Measurements from ENCODE around the gene HAUS3.

The HAUS3 gene

DNA sequence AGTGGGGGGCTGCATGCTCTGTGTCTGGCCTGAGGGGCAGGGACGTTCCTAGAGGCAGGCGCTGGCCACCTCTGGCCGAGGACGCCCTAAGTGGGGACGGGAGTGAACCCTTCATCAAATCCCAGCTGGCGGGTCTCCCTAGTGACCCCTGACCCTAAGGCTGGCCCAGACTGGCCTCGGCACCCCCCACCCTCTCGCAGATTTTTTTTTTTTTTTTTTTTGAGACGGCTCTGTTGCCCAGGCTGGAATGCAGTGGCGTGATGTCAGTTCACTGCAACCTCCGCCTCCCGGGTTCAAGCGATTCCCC, 21.0 kb upstream of the HAUS3 start:
- no peak for DNase-seq

DNA sequence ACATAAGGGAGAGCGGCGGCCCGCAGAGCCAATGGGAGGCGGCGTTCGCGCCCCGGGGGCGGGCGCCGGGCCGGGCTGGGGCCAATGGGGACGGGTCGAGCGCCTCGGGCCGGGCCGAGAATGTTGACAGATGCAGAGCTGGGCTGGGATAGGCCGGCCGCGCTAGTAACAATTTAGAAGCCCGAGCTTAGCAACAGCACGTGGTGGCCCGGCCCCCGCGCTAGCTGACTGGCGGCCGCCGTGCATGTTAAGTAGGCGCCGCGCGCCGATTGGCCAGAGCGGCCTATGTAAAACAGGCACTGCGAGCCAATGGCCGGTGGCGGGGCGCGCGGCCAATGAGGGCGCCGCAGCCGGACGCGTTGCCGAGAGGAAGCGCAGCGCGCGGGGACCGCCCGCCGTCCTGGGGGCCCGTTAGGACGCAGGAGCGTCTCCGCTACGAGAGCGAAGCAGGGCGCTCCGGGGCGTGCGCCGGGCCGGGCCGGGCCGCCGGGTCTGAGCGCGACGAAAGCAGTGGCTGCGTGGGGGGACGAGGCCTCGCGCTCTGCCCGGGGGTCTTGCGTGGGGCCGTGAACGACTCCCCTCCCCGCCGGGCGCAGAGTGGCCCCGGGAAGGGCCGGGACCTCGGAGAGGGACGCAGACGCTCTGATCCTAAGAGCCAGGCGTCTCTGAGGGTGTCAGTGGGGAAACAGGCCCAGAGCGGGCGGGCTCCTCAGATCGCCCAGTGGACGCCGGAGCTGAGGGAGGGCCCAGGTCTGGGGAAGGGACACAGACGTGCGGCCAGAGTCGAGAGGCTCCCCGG, 20.4 kb upstream of the HAUS3 start:
- peak; percentile 97 for DNase-seq

DNA sequence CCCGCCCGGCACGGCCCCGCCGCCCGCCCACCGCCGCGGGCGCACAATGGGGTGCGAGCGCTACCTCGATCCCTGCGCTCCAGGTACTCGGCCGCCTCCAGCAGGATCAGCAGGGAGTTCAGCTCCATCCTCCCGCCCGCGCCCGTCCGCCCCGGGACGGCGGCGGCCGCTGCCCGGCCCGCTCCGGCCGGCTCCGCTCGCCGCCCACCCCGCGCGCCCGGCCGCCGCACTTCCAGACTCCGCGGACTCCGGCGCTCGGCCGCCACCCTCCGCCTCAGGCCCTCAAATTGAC, 19.9 kb upstream of the HAUS3 start, which contains the start of gene MXD4:
Gene MXD4 (minus strand): TSS at position 257 of the 292 bp plus-strand sequence. CDS start 129 bp downstream, at position 128.
- DNase-seq: no peak

DNA sequence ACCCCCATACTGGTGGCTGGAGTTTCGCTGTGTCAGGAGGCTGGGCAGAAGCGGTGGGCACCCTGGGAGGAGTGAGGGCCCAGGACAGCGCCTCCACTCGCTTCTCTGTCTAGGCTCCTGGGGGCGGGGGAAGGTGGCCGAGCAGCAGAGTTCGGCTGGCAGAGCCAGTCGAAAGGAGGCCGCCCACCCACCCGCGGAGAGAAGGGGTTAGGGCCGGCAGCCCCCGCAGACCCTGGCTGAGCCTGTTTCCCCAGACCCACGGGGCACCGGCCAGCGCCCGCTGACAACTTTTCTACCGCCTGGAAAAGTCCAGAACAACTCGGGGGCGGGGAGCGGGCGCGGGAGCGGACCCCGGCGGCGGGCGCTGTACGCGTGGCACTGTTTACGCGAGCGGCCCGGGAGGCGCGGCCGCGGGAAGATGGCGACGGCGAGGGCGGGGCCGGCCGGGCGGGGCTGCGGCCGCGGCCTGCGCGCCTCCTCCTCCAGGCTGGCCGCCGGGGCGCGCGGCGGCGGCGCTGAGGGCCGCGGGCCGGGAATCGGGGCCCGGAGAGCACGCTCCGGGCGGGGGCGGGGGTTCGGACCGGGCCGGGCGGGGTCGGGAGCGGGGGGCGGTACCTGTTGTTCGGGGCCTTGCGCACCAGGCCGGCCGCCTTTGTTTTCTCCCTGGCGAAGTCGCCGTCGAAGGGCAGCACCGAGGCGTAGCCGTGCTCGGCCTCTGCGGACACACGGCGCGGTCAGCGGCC, 19.4 kb upstream of the HAUS3 start:
- DNase-seq: peak; percentile 42

DNA sequence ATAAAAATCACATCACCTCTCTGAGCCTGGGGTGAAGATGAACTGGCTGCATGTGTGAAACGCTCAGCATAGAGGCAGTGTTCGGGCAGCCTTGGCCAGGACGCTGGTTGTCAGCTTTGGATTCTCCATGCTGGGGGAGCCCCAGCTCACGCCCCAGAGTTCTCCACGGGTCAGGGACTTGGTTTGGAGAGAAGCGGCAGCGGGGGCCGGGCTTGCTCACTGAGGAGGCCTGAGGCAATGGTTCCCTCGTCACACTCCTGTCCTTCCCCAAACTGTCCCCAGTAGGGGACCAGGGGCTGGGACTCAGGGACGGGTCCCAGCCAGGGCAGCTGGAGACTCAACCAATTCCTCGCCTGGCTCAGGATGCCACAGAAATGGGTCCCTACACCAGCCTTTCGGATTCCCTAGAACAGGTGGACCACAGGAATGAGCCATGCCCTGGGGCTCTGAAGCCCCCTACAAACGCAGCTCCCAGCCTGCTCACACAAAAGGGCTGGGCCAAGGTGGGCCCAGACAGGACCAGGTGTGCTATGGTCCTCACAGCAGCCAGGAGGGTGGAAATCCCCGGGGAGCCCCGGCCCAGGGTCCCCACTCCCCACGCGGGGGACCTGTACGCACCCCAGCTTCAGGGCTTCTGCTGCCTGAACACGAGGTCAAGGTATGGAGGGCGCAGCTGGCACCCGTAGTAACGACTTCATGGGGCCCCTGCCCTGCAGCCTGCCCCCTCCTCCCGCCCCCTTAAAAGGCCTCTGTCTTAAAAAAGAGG, 18.6 kb upstream of the HAUS3 start:
- DNase-seq: no peak

DNA sequence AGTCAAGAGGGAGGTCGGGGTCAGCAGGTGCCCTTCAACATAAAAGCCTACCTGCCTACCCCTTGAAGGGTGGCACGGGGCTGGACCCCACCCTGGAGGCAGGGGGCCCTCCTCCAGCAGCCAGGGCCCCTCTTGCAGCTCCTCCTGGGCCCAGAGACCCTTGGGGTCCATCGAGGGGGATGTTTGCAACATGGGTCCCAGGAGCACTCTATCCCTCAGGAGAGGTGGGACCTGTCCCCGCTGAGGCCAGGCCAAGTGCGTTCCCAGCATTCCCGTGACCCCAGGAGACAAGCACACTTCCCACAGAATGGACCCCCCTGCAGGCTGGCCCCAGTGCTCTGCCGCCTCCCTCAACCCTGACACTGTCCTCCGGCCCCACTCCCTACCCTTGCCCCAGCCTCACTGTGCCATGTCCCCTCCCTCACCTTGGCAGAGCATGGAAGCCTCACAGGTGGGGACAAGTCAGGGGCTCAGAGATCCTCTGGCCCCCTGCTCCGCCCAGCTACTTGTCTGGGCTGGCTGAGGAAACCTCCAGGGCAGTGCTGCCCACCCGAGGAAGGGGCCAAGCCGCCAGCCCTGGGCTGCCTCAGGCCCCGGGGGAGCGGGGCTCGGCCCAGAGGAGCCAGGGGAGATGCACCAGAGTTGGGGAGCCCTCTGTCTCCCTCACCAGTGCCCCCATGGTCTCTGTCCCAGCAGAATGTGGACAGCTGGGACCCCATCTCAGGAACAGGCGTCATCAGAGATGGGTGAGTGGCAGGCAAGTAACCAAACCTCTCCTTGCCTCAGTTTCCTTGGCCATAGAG, 17.8 kb upstream of the HAUS3 start:
- no peak for DNase-seq

DNA sequence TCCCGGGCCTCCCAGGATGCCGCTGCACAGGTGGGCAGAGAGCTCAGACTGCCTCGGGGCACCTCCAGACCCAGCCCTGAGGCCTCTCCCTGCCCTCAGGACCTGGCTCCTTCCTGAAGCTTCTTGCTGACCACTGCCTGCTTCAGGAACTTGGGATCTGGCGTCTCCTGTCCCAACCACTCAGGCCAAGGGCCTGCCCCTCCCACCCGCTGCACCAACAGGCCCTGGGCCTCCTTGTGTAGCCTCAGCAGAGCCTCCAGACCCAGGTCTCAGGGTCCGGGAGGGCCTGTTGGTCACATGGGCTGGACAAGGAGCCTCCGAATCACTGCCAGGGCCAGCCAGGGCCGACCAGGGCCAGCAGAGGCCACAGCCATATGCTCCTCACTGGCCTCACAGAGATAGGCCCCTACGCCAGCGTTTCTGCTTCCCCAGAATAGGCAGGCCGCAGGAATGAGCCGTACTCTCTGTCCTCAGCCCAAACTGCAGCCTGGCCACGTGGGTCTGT, 17.2 kb upstream of the HAUS3 start:
- DNase-seq: no peak

DNA sequence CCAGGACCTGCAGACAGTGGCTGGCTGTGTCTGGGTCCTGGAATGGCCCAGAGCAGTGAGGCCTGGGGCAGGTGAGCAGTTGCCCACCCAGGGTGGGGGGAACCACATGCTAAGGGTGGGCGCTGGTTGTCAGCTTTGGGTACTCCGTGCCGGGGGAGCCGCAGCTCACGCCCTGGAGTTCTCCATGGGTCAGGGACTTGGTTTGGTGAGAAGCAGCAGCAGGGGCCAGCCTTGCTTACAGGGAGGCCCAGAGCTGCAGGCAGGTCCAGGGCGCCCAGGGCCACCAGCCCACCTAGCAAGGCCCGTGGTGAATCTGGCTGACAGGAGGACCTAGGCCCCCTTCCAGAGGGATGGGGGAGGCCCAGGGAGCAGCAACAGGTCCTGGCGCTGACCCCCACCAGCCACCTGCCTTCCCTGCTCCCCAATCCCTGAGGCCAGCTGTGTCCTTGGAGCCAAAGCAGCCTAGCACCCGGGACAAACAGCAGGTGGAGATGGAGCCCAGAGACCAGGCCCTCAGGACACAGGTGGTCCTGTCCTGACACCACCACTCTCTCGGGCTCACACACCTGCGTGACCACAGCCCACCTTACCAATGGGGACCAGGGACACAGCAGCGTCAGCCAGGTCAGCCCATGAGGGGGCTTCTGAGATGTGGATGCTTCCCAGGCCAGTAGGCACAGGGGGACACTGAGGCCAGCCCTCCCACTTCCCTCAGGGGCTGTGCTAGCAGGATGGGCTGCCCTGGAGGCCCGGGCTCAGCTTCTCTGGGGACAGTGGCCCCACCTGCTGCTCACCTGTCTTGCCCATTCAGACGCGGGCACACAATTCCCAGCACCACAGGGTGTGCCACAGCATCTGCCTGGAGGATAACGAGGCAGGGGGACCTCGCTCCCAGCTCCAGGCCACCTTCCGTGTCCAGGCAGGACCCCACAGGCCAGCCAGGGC, 16.4 kb upstream of the HAUS3 start:
- peak; percentile 1 for DNase-seq

DNA sequence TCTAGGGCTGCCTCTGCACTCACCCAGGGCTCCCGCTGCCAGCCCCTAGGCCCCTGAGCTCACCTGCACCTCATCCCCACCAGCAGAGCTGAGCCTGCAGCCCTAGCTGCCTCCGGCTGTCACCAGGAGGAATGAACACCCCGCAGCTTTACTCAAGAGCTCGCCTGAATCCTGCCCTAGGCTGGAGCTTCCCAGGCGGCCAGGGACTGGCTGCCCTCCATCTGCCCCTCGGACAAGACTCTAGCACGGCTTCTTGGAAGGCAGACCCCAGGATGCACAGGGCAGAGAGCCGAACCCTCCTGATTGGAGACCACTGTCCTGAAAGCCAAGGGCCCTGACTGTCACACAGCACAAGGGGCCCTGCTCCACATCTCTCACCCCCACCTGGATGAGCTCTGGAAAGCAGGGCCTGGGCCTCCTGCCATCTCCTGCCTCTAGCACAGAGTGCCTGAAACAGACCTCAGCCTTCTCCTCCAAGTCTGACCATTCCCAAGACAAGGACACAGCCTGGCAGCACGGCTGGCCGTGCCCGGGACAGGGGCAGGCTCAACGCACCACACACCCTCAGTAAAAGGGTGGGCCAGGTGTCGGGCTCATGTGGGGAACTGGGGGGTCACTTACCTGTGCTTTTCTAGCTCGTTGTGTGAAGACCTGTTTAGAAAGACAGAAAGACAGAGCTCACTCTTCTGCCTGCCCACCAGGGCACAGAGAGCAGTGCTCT, 15.6 kb upstream of the HAUS3 start:
- DNase-seq: no peak

DNA sequence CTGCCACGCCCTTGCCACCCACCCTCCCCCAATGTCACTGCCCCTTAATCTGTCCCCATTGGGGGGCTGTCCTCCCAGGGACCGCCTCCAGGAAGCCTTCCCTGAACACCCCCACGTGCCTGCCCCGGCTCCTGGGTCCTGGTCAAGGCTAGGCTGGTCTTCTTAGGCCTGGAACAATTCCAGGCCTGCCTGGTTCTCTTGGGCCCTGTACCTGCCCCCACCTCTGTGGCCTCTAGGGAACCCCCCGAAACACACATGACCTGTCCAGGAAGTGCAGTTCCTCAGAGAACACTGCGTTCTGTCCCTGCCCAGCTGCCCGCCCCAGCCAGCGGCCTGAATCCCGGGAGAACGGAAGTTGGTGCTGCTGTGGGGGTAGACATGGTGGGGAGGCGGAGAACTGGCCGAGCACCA, 14.9 kb upstream of the HAUS3 start:
- peak; percentile 1 for DNase-seq

DNA sequence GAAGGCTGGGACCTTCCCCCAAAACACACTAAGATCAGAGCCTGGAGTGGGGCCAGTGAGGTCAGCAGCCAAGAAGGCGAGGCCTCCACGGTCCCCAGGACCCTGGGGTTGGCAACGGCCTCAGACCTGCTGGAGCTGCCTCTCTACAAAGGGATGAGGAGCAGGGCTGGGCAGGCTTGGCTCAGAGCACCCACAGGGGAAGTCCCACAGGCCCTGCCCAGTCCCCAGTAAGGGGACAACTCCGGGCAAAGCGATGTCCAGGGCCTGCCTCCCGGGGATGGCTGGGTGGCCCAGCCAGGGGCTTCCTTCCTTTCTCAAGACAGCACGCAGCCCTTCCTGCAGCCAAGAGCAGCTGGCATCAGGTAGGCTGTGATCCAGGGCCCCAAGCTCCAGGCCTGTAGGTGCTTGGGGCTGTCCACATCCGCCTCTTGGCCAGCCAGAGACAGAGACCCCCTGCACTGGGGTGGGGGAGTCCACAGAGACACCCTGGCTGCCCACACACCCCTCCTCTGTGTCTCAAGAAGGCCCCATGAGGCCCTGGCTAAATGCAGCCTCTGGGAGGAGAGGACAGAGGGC, 14.3 kb upstream of the HAUS3 start:
- peak; percentile 1 for DNase-seq

DNA sequence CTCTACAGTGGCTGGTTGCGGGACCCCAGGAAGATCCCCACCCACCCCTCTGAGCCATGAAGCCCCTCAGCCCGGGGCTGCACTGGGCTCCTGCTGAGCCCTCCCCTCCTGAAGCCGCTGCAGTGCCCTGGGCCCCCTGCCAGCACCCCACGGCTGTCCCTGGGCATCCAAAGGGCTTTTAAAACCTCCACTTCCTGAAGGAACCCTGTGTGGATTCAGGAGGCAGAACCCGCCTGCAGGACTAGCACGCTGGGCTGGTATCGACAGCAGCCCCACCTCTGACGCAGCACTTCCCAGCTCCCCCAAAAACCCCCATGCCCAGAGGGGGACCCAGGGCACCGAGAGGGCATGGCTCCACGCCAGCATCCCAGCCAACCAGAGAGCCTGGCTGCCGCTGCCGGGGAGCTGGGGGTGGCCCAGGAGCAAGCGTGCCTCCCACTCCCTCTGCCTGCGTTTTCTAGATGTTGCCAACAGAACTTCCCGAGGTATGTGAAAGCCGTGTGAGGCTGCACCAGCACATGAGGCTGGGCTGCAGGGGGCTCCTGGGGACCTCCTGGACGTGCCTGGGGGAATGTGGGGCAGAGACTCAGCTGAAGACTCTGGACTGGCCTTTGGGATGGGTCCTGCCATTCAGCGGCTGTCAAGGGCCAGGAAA, 13.7 kb upstream of the HAUS3 start:
- no peak for DNase-seq

DNA sequence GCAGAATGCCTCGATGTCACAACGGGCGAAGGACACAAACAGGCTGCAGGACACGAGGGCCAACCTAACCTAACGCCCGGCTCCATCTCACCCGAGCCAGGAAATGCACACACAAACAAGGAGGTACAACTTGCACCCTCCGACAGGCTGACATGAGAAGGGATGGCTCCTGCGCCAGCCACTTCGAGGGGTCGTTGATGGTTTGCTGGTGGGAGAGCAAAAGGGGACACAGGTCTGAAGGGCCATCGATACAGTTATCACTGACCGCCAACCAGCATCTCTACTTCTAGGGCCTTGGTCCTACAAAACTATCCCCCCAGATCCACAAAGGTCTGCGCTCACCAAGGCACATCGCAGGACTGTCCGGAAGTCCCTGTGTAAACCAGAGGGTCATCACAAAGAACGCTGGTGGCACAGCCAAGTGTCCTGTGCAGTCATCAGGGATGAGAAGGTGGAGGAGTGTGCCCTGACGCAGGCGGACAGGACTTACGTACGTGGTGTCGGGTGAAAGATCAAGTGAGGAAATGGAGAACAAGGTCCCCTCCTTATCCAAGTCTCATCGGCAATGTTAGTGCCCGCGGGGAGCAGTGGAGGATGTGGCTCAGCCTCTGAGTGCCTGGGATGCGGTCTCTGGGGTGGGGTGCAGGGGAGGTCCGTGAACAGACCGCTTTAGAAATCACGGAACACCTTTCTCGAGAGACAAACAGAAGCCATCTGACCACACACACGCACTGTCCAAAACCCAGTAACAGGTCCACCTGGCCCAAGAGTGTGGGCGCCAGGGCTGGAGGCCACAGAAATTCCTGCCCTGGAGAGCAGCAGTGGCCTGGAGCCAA, 13.0 kb upstream of the HAUS3 start:
- peak; percentile 1 for DNase-seq

DNA sequence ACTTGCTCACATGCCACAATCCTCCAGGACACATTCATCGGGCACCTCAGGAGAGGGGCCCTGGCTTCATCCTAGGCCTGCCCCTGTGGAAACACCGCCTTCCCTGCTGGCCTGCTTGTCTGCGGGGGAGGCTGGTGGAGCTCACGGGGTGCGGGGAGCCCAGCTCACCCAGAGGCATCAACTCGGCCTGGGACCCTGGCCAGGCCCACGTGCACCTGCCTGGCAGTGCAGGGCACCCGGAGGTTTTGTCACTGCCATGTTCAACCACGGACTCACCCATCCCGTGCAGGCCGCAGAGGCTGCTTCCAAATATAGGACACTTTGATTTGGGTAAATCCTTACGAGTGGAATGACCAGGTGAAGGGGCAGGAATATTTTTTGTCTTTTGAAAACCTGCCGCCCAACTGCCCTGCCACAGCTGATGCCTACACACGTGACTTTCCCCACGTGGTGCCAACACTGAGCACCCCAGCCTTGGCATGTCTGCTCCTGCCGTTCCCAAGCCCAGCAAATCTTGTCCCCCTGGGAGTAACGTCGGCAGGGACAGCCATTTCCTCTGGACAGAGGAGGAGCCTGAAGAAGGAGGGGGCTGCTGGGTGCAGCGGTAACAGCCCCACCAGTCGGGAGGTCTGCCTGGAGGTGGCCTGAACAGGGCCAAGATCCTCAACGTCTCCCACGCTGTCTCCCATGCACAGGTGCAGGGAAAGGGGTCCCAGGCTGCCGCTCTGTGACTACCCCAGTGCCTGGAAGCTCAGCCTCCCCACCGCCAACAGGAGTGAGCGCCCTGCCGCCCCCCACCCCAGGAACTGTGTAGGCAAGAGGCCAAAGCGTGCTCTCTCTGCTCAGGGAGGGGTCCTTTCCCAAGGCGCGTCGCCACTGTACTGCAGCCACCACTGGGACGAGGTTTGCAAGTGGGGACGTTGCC, 11.5 kb upstream of the HAUS3 start:
- DNase-seq: no peak

DNA sequence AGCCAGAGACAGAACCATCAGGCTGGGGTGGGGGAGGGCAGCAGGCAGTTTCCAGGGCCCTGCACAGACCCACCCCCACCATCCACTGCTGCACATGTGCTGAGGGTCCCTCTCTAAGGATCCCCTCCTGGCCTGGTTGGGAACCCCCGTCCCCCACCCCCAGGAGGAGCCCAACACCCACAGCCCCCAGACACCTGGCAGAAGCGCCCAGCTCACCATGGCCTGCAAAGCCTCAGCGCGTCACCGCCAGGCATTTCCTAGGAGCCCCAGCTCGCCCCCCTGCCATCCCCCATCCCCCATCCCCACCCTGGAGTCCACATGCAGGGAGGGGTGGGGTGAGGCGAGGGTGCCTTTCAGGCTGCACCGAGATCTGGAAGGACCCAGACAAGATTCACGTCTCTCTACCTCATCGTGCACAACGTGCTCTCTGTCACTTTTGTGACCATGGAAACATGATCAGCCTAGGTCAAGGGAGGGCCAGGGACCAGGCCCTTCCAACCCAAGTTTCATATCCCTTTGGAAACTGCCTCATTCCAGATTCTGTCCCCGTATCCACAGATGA, 10.7 kb upstream of the HAUS3 start:
- no peak for DNase-seq

DNA sequence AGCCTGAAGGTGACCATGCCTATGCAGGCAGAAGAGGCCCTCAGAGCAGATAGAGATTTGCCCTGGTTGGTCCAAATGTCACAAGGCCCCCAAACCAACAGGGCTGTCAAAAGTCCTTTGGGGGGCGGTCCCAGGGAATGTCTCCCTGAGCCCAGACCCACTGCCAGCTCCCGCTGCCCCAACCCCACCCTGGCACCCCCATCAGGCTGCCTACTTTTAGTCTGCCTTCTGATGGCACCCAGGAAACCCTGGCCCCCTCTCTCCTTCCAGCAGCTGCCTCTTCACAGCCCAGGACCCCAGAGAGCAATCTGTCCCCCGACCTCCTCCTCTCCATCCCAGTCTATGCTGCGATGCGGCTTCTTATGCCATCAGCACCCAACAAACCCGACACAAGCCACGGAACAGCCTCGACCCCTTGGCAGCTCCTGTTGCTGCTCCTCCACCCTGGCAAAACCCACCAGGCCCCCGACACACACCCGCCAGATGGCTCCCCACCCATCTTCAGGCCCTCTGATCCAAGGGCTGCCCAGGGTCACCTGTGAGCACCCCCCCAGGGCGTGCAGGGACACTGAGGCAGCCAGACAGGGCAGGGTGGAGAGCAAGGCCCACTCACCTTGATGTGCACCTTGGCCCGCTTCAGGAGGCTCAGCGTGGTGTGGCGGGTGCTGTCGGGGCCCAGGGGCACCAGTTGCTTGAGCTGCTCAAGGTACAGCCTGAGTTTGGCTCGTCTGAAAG, 10.0 kb upstream of the HAUS3 start:
- no peak for DNase-seq
